NCI-H2227 treated with DMSO at 0.1 percent for 48 hours (cell line): ENCODE measurements around the gene C16orf96.

Experiments
- DNase-seq: peaks from one replicate; lab custom pipeline; 2025; lab: John Stamatoyannopoulos, UW

Gene C16orf96

GRCh38 chr16:4649744-4650442, 93.8 kb downstream of the C16orf96 start:
- no peak for DNase-seq
